CD4-positive, CD25-positive, alpha-beta regulatory T cell (primary cell): ENCODE measurements around the gene DIAPH1. TPM values are rescaled to one million over a fixed set of nuclear protein-coding genes. Genes with fewer than 3 reads are reported as not detected.
A peak's percentile ranks its signal among the peaks of the same experiment; 100 is the strongest.
"Not testable (repeated sequence)": the region's sequence is repeated elsewhere in the genome, so short reads cannot be mapped to it uniquely, and the experiment has no call there.

ENCODE experiments used
- ATAC-seq, 2 donors: fragments of 150-1000 bp; cut with Tn5 transposase; one replicate each; pipeline ENCODE4 v1.10.0; 2021; ENCODE audit warnings: low read depth in 2 of 2, moderate number of reproducible peaks in 2 of 2, moderate library complexity in 1 of 2
- DNase-seq, 3 donors: peaks; one replicate each; pipeline versions ENCODE4 v3.0.0 to v3.0.0-alpha.2; 2012 to 2022; ENCODE audit warnings: mixed read lengths in 1 of 3
- H3K27ac ChIP-seq: one replicate; pipeline ENCODE4 v1.7.0; 2013; ENCODE audit warnings: mild to moderate bottlenecking, low read length; ENCODE audit not compliant: insufficient read depth, poor library complexity, severe bottlenecking
- H3K27me3 ChIP-seq: one replicate; pipeline ENCODE4 v1.7.0; 2013; ENCODE audit warnings: low read length; ENCODE audit not compliant: control insufficient read depth, insufficient read depth
- H3K36me3 ChIP-seq: one replicate; pipeline ENCODE4 v1.7.0; 2013; ENCODE audit warnings: mild to moderate bottlenecking, low read length, moderate library complexity; ENCODE audit not compliant: control insufficient read depth, insufficient read depth
- H3K4me1 ChIP-seq: 2 replicates; pipeline ENCODE4 v1.7.0; 2013; ENCODE audit warnings: mild to moderate bottlenecking, low read length; ENCODE audit not compliant: insufficient read depth, control insufficient read depth, poor library complexity, severe bottlenecking
- H3K4me3 ChIP-seq: one replicate; pipeline ENCODE4 v1.7.0; 2013; ENCODE audit warnings: low read depth, mild to moderate bottlenecking, low read length, moderate library complexity
- H3K9me3 ChIP-seq, 2 experiments: 1 replicate in 1 of 2; 2 replicates in 1 of 2; pipeline ENCODE4 v1.7.0; 2013; ENCODE audit warnings: low read length in 2 of 2, mild to moderate bottlenecking in 1 of 2, moderate library complexity in 1 of 2; ENCODE audit not compliant: control insufficient read depth in 2 of 2
- H3K27ac Mint-ChIP-seq, 3 donors: one replicate each; pipeline ENCODE4 v1.8.0; 2020 to 2022; ENCODE audit warnings: mild to moderate bottlenecking in 3 of 3, mixed read lengths in 3 of 3, moderate library complexity in 2 of 3
- H3K27me3 Mint-ChIP-seq: one replicate; pipeline ENCODE4 v1.8.0; 2022; ENCODE audit warnings: mild to moderate bottlenecking, mixed read lengths
- H3K36me3 Mint-ChIP-seq: one replicate; pipeline ENCODE4 v1.8.0; 2020; ENCODE audit warnings: mixed read lengths
- H3K4me1 Mint-ChIP-seq, 4 donors: one replicate each; pipeline ENCODE4 v1.8.0; 2020 to 2022; ENCODE audit warnings: mixed read lengths in 4 of 4, mild to moderate bottlenecking in 1 of 4
- H3K4me3 Mint-ChIP-seq, 4 donors: one replicate each; pipeline ENCODE4 v1.8.0; 2020 to 2022; ENCODE audit warnings: mild to moderate bottlenecking in 4 of 4, mixed read lengths in 4 of 4, moderate library complexity in 3 of 4
- H3K9me3 Mint-ChIP-seq, 7 donors: one replicate each; pipeline ENCODE4 v1.8.0; 2020 to 2022; ENCODE audit warnings: mixed read lengths in 7 of 7, mild to moderate bottlenecking in 3 of 7, moderate library complexity in 2 of 7
- polyA plus RNA-seq, 4 donors: library from polyadenylated mRNA; unstranded; fragments of 300-500 nt; fragmentation: Illumina TruSeq; gene quantifications; one replicate each; pipeline ENCODE4 v1.2.3, GENCODE V29; 2021
- total RNA-seq: library from RNA; stranded (reverse); gene quantifications from one replicate; pipeline ENCODE4 v1.2.3, GENCODE V29; 2022

The DIAPH1 gene
- total and polyA plus RNA-seq, 5 donors from 2014 or later = 86.1 to 287 (median 91.3) TPM

DNA sequence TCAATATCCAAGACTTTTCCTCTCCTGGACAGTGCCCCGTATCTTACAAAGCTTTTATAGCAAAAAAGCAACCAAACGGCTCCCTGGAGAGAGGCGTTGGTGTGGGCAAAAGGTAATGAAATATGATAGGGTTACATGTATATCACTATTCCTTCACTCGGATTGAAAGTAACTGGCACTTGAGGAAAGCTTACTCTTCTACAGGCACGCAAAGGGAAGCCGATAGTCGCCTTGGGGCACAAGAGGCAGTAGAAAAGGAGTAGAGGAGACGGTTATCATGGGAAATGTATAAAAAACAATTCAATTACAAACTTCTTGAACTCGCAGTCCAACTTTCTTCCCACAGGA lies 1.1 kb downstream of the DIAPH1 start:
- no peaks in the 10 kb centered on the region for H3K9me3 ChIP-seq
- H3K4me3 ChIP-seq = peak overlapping the region; percentile 97
- ATAC-seq = no peak
- H3K36me3 ChIP-seq = peaks cover 18% of the 10 kb centered on the region
- peak overlapping the region; percentile 94 for H3K27ac ChIP-seq
- peaks cover 23 to 56% (median 36%) of the 10 kb centered on the region in 4 donors for H3K4me1 Mint-ChIP-seq
- no peaks in the 10 kb centered on the region for H3K27me3 ChIP-seq
- peak overlapping the region; percentile 95 to 100 (median 97) for H3K4me3 Mint-ChIP-seq
- peak overlapping the region; percentile 85 to 99 (median 97) for H3K27ac Mint-ChIP-seq
- no peak for DNase-seq
- peaks cover 52% of the 10 kb centered on the region for H3K4me1 ChIP-seq
- H3K36me3 Mint-ChIP-seq = peaks cover 16% of the 10 kb centered on the region
- no peaks in the 10 kb centered on the region for H3K9me3 Mint-ChIP-seq
- no peaks in the 10 kb centered on the region for H3K27me3 Mint-ChIP-seq

- no peaks in the 10 kb centered on the region for H3K27me3 Mint-ChIP-seq
- H3K4me1 Mint-ChIP-seq = peaks cover 27 to 61% (median 40%) of the 10 kb centered on the region in 4 donors
Measured at GRCh38 chr5:141617128-141617527, 1.7 kb downstream of the DIAPH1 start.

GRCh38 chr5:141615991-141616720 lies 2.6 kb downstream of the DIAPH1 start:
- H3K4me1 ChIP-seq = peaks cover 67% of the 10 kb centered on the region

More at GRCh38 chr5:141617128-141617527, 1.7 kb downstream of the DIAPH1 start:
- peak overlapping the region; percentile 97 for H3K4me3 ChIP-seq
- H3K36me3 Mint-ChIP-seq = peaks cover 16% of the 10 kb centered on the region
- peak overlapping the region; percentile 95 to 100 (median 97) for H3K4me3 Mint-ChIP-seq
- no peaks in the 10 kb centered on the region for H3K9me3 ChIP-seq
- ATAC-seq (no peak), DNase-seq (no peak)
- no peaks in the 10 kb centered on the region for H3K9me3 Mint-ChIP-seq
- peak overlapping the region; percentile 70 to 99 (median 97) for H3K27ac Mint-ChIP-seq
- no peaks in the 10 kb centered on the region for H3K27me3 ChIP-seq
- H3K36me3 ChIP-seq = peaks cover 15% of the 10 kb centered on the region
- H3K4me1 ChIP-seq = peaks cover 57% of the 10 kb centered on the region
- peak overlapping the region; percentile 94 for H3K27ac ChIP-seq

DNA sequence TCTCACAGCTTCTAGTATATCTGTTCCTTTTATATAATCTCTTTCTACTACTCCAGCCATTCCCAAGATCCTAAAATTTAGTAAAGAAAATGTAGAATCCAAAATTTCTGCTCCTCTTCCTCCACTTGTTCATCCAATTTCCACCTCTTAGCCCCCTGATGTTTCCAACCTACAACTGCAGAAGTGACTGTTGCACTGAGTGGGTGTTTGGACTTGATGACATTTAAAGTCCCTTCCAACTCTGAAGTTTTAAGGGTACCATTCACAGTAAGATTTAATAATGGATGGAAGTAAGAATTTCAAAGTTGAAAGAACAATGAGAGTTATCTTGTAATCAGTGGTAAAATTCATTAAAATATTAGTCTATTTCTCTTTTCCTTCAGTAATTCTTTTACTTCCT lies 5.5 kb downstream of the DIAPH1 start:
- Histone ChIP-seq H3K27me3 (no peaks in the 10 kb centered on the region), H3K4me1 (peaks cover 89% of the 10 kb centered on the region), H3K4me3 (peak overlapping the region; percentile 67), H3K27ac (peak overlapping the region; percentile 47), H3K36me3 (no peaks in the 10 kb centered on the region), H3K9me3 (no peaks in the 10 kb centered on the region)
- H3K27ac Mint-ChIP-seq = peak overlapping the region; percentile 11 to 89 (median 62)
- H3K4me3 Mint-ChIP-seq = peak overlapping the region; percentile 27 to 95 (median 80)
- no peak for DNase-seq
- ATAC-seq = no peak
- peaks cover 37 to 88% (median 64%) of the 10 kb centered on the region in 4 donors for H3K4me1 Mint-ChIP-seq
- no peaks in the 10 kb centered on the region for H3K9me3 Mint-ChIP-seq
- peaks cover 16% of the 10 kb centered on the region for H3K36me3 Mint-ChIP-seq
- no peaks in the 10 kb centered on the region for H3K27me3 Mint-ChIP-seq

More at GRCh38 chr5:141615991-141616720, 2.6 kb downstream of the DIAPH1 start:
- H3K27ac Mint-ChIP-seq = peak overlapping the region; percentile 50 to 87 (median 76)
- Histone ChIP-seq H3K27me3 (no peaks in the 10 kb centered on the region), H3K36me3 (peaks cover 5% of the 10 kb centered on the region), H3K9me3 (no peaks in the 10 kb centered on the region), H3K4me3 (peak overlapping the region; percentile 97), H3K27ac (peak overlapping the region; percentile 94)
- no peaks in the 10 kb centered on the region for H3K9me3 Mint-ChIP-seq
- H3K4me3 Mint-ChIP-seq = peak overlapping the region; percentile 95 to 100 (median 97)
- ATAC-seq = no peak
- H3K36me3 Mint-ChIP-seq = peaks cover 10% of the 10 kb centered on the region
- H3K4me1 Mint-ChIP-seq = peaks cover 29 to 67% (median 46%) of the 10 kb centered on the region in 4 donors
- no peak for DNase-seq
- no peaks in the 10 kb centered on the region for H3K27me3 Mint-ChIP-seq

DNA sequence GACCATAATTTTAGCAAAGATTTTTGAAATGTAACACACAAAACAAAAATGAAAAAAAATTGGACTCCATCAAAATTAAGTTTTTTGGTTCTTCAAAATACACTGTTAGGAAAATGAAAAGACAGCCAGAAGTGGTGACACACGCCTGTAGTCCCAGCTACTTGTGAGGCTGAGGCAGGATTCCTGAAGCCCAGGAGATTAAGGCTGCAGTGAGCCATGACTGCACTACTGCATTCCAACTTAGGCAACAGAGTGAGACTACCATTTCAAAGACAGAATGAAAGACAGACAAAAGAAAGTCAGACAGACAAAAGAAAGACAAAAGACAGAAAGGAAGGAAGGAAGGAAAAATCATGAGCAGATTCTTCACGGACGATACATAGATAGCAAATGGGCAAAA lies 7.5 kb downstream of the DIAPH1 start:
- peak overlapping the region; percentile 28 for H3K27ac ChIP-seq
- DNase-seq (no peak), ATAC-seq (no peak)
- no peaks in the 10 kb centered on the region for H3K9me3 ChIP-seq
- no peaks in the 10 kb centered on the region for H3K36me3 ChIP-seq
- no peaks in the 10 kb centered on the region for H3K9me3 Mint-ChIP-seq
- peaks cover 91% of the 10 kb centered on the region for H3K4me1 ChIP-seq
- H3K27me3 ChIP-seq = no peaks in the 10 kb centered on the region
- no peaks in the 10 kb centered on the region for H3K27me3 Mint-ChIP-seq
- peaks cover 21% of the 10 kb centered on the region for H3K36me3 Mint-ChIP-seq
- peak overlapping the region; percentile 63 for H3K4me3 ChIP-seq
- H3K4me3 Mint-ChIP-seq = peak overlapping the region; percentile 54 to 82 (median 74)
- peaks cover 41 to 97% (median 73%) of the 10 kb centered on the region in 4 donors for H3K4me1 Mint-ChIP-seq
- peak overlapping the region; percentile 70 to 92 (median 77) for H3K27ac Mint-ChIP-seq

DNA sequence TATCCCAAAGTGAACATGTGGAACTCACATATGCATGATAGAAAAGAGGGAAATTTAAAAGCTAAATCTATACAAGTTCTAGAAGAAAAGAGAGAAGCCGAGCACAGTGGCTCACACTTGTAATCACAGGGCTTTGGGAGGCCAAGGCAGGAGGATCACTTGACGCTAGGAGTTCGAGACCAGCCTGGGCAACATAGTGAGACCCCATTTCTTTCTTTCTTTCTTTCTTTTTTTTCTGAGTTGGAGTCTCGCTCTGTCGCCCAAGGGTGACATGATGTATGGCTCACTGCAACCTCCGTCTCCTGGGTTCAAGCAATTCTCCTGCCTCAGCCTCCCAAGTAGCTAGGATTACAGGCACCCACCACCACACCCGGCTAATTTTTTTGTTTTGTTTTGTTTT lies 8.9 kb downstream of the DIAPH1 start:
- peak overlapping the region; percentile 92 to 97 (median 92) for H3K27ac Mint-ChIP-seq
- H3K36me3 ChIP-seq, DNase-seq, H3K9me3 ChIP-seq, ATAC-seq, H3K27me3 Mint-ChIP-seq, H3K27me3 ChIP-seq, H3K9me3 Mint-ChIP-seq: not testable (repeated sequence)
- H3K4me3 ChIP-seq = peak overlapping the region; percentile 69
- peaks cover 17% of the 10 kb centered on the region for H3K36me3 Mint-ChIP-seq
- peaks cover 41 to 96% (median 77%) of the 10 kb centered on the region in 4 donors for H3K4me1 Mint-ChIP-seq
- H3K4me3 Mint-ChIP-seq = peak overlapping the region; percentile 25 to 70 (median 66)
- peak overlapping the region; percentile 90 for H3K27ac ChIP-seq
- H3K4me1 ChIP-seq = peaks cover 93% of the 10 kb centered on the region

- peaks cover 17% of the 10 kb centered on the region for H3K36me3 Mint-ChIP-seq
- ATAC-seq (no peak), DNase-seq (no peak)
- peak overlapping the region; percentile 90 for H3K27ac ChIP-seq
- no peaks in the 10 kb centered on the region for H3K27me3 ChIP-seq
- no peaks in the 10 kb centered on the region for H3K9me3 ChIP-seq
- H3K4me1 Mint-ChIP-seq = peaks cover 37 to 96% (median 78%) of the 10 kb centered on the region in 4 donors
- H3K4me3 Mint-ChIP-seq = peak overlapping the region; percentile 65 to 82 (median 78)
- peaks cover 93% of the 10 kb centered on the region for H3K4me1 ChIP-seq
- H3K27me3 Mint-ChIP-seq = no peaks in the 10 kb centered on the region
- no peaks in the 10 kb centered on the region for H3K36me3 ChIP-seq
- H3K4me3 ChIP-seq = peak overlapping the region; percentile 69
- H3K27ac Mint-ChIP-seq = peak overlapping the region; percentile 92 to 97 (median 92)
- H3K9me3 Mint-ChIP-seq = no peaks in the 10 kb centered on the region
Measured at GRCh38 chr5:141609044-141609443, 9.8 kb downstream of the DIAPH1 start.
